IMR-90 (cell line): ENCODE results near the gene NPFFR2. TPM values are rescaled to one million over a fixed set of nuclear protein-coding genes. Genes with fewer than 3 reads are reported as not detected.

Source experiments
- ATAC-seq: fragments of 200-7000 bp; cut with Tn5 transposase; 2 replicates; pipeline ENCODE4 v1.9.1; 2020; ENCODE audit warnings: low read depth, mild to moderate bottlenecking, moderate library complexity
- BruUV-seq: library from RNA; stranded (reverse); fragments of 400-500 nt; replicated peaks from 2 replicates; lab custom pipeline; 2021; lab: Mats Ljungman, UMichigan
- CTCF ChIA-PET: fragments of 300-600 bp; formaldehyde crosslinking; extraction: SDS; loops from one replicate; lab custom pipeline; 2021; ENCODE audit warnings: antibody characterized with exemption; lab: Yijun Ruan, JAX
- POLR2A ChIA-PET: fragments of 300-600 bp; sonication (Branson Sonifier 250); formaldehyde crosslinking; loops from one replicate; lab custom pipeline; 2022; ENCODE audit warnings: antibody characterized with exemption; ENCODE audit not compliant: unreplicated experiment; lab: Charles Lee
- DNase-seq: peaks from one replicate; pipeline ENCODE4 v3.0.0; 2013
- H2AFZ ChIP-seq: replicated peaks from 2 replicates; pipeline ENCODE3; 2013; ENCODE audit warnings: low read length, mild to moderate bottlenecking; ENCODE audit not compliant: poor library complexity
- H2AK5ac ChIP-seq: 2 replicates; pipeline ENCODE4 v1.6.1; 2013; ENCODE audit warnings: low read depth, low read length, inconsistent platforms
- H2AK9ac ChIP-seq: replicated peaks from 2 replicates; pipeline ENCODE3; 2013; ENCODE audit warnings: mild to moderate bottlenecking, low read depth, low read length, moderate library complexity; ENCODE audit not compliant: poor library complexity
- H2BK120ac ChIP-seq: 2 replicates; pipeline ENCODE4 v1.6.1; 2013; ENCODE audit warnings: low read depth, low read length, inconsistent platforms
- H2BK15ac ChIP-seq: 3 replicates; pipeline ENCODE4 v1.6.1; 2013; ENCODE audit warnings: low read depth, low read length, inconsistent platforms
- H2BK20ac ChIP-seq: 2 replicates; pipeline ENCODE4 v1.6.1; 2013; ENCODE audit warnings: low read depth, mild to moderate bottlenecking, inconsistent platforms, low read length, moderate library complexity
- H2BK5ac ChIP-seq: 2 replicates; pipeline ENCODE4 v1.6.1; 2013; ENCODE audit warnings: mild to moderate bottlenecking, low read depth, low read length, inconsistent platforms; ENCODE audit not compliant: poor library complexity, severe bottlenecking
- H3K14ac ChIP-seq: replicated peaks from 2 replicates; pipeline ENCODE4 v1.6.1; 2013; ENCODE audit warnings: low read depth, low read length, inconsistent platforms
- H3K18ac ChIP-seq: 2 replicates; pipeline ENCODE4 v1.6.1; 2013; ENCODE audit warnings: low read depth, low read length, control low read depth
- H3K23ac ChIP-seq: 2 replicates; pipeline ENCODE4 v1.6.1; 2013; ENCODE audit warnings: low read depth, low read length, inconsistent platforms
- H3K27ac ChIP-seq: 2 replicates; pipeline ENCODE4 v1.5.1; 2013; ENCODE audit warnings: mild to moderate bottlenecking, control low read depth, low read length; ENCODE audit not compliant: insufficient read depth
- H3K27me3 ChIP-seq: 2 replicates; pipeline ENCODE4 v1.6.1; 2013; ENCODE audit warnings: low read length; ENCODE audit not compliant: control insufficient read depth, insufficient read depth
- H3K36me3 ChIP-seq: 2 replicates; pipeline ENCODE4 v1.6.1; 2013; ENCODE audit warnings: low read length, mixed read lengths; ENCODE audit not compliant: control insufficient read depth, insufficient read depth
- H3K4ac ChIP-seq: 2 replicates; pipeline ENCODE4 v1.6.1; 2013; ENCODE audit warnings: low read depth, low read length, inconsistent platforms
- H3K4me1 ChIP-seq: 2 replicates; pipeline ENCODE4 v1.6.1; 2013; ENCODE audit warnings: low read length, mixed read lengths; ENCODE audit not compliant: control insufficient read depth, insufficient read depth
- H3K4me2 ChIP-seq: 2 replicates; pipeline ENCODE4 v1.6.1; 2013; ENCODE audit warnings: low read depth, mild to moderate bottlenecking, control low read depth, low read length, moderate library complexity
- H3K4me3 ChIP-seq: 2 replicates; pipeline ENCODE4 v1.5.1; 2013; ENCODE audit warnings: low read depth, mild to moderate bottlenecking, control low read depth, low read length, moderate library complexity; ENCODE audit not compliant: insufficient read depth
- H3K56ac ChIP-seq: 2 replicates; pipeline ENCODE4 v1.6.1; 2013; ENCODE audit warnings: low read length, inconsistent platforms; ENCODE audit not compliant: insufficient read depth; ENCODE audit errors: extremely low read depth
- H3K79me1 ChIP-seq, 2 experiments: 2 replicates each; pipeline ENCODE4 v1.6.1; 2013; ENCODE audit warnings: low read length in 2 of 2, inconsistent platforms in 1 of 2, low read depth in 1 of 2
- H3K9ac ChIP-seq: 2 replicates; pipeline ENCODE4 v1.6.1; 2013; ENCODE audit warnings: low read depth, low read length, control low read depth
- H3K9me1 ChIP-seq: 2 replicates; pipeline ENCODE4 v1.6.1; 2013; ENCODE audit warnings: low read length, inconsistent platforms; ENCODE audit not compliant: insufficient read depth
- H3K9me3 ChIP-seq: 2 replicates; pipeline ENCODE4 v1.6.1; 2013; ENCODE audit warnings: low read length; ENCODE audit not compliant: control insufficient read depth, insufficient read depth
- H4K20me1 ChIP-seq: 2 replicates; pipeline ENCODE4 v1.6.1; 2013; ENCODE audit warnings: low read length, inconsistent platforms; ENCODE audit not compliant: insufficient read depth
- H4K5ac ChIP-seq: 2 replicates; pipeline ENCODE4 v1.6.1; 2013; ENCODE audit warnings: mild to moderate bottlenecking, low read depth, low read length, control low read depth
- H4K8ac ChIP-seq, 2 experiments: 2 replicates each; pipeline ENCODE4 v1.6.1; 2013; ENCODE audit warnings: low read depth in 2 of 2, low read length in 2 of 2, control low read depth in 1 of 2, inconsistent platforms in 1 of 2
- H4K91ac ChIP-seq: 2 replicates; pipeline ENCODE4 v1.6.1; 2013; ENCODE audit warnings: low read depth, low read length, inconsistent platforms; ENCODE audit not compliant: insufficient read depth
- BHLHE40 ChIP-seq: fragments of 150-350 bp; IDR thresholded peaks from 2 replicates; pipeline ENCODE4 v1.6.1; 2016; ENCODE audit warnings: mild to moderate bottlenecking, low read depth, low read length
- CEBPB ChIP-seq: IDR thresholded peaks from 2 replicates; pipeline ENCODE4 v1.6.1; 2012; ENCODE audit warnings: low read depth, low read length, improper control_type of control experiment
- CHD1 ChIP-seq: IDR thresholded peaks from 2 replicates; pipeline ENCODE4 v1.6.1; 2012; ENCODE audit warnings: low read depth, low read length, improper control_type of control experiment
- FOS ChIP-seq: fragments of 150-350 bp; IDR thresholded peaks from 2 replicates; pipeline ENCODE4 v1.6.1; 2016; ENCODE audit warnings: low read depth, low read length
- MAFK ChIP-seq: IDR thresholded peaks from 2 replicates; pipeline ENCODE4 v1.6.1; 2012; ENCODE audit warnings: low read depth, low read length, improper control_type of control experiment
- MAZ ChIP-seq: IDR thresholded peaks from 2 replicates; pipeline ENCODE4 v1.6.1; 2012; ENCODE audit warnings: low read depth, mild to moderate bottlenecking, low read length, improper control_type of control experiment, moderate library complexity, borderline replicate concordance
- MXI1 ChIP-seq: IDR thresholded peaks from 2 replicates; pipeline ENCODE4 v1.6.1; 2012; ENCODE audit warnings: low read depth, mild to moderate bottlenecking, low read length, moderate library complexity, borderline replicate concordance
- NFE2L2 ChIP-seq: fragments of 150-350 bp; IDR thresholded peaks from 2 replicates; pipeline ENCODE4 v1.6.1; 2016; ENCODE audit warnings: low read depth, mild to moderate bottlenecking, low read length
- POLR2A ChIP-seq: IDR thresholded peaks from 2 replicates; pipeline ENCODE4 v1.6.1; 2012; ENCODE audit warnings: mild to moderate bottlenecking, low read depth, low read length
- RAD21 ChIP-seq: IDR thresholded peaks from 2 replicates; pipeline ENCODE4 v1.6.1; 2012; ENCODE audit warnings: low read length, improper control_type of control experiment
- RCOR1 ChIP-seq: IDR thresholded peaks from 2 replicates; pipeline ENCODE4 v1.6.1; 2012; ENCODE audit warnings: mild to moderate bottlenecking, low read length, improper control_type of control experiment; ENCODE audit not compliant: insufficient replicate concordance
- RFX5 ChIP-seq: IDR thresholded peaks from 2 replicates; pipeline ENCODE4 v1.8.0; 2012; ENCODE audit warnings: low read depth, mild to moderate bottlenecking, low read length, moderate library complexity
- SMC3 ChIP-seq: fragments of 150-350 bp; IDR thresholded peaks from 2 replicates; pipeline ENCODE4 v1.6.1; 2016; ENCODE audit warnings: low read depth, mild to moderate bottlenecking, antibody characterized with exemption, low read length, moderate library complexity
- WGBS, 2 experiments: methylation state at CpG; one replicate each; pipeline versions ENCODE4 v1.1.5 to v1.1.7; 2013; ENCODE audit warnings: missing lambda C conversion rate in 2 of 2; ENCODE audit not compliant: insufficient read length in 1 of 2; ENCODE audit errors: extremely low coverage in 2 of 2; 5-methylcytosine and 5-hydroxymethylcytosine counted together
- dilution Hi-C: fragments of 300-500 bp; cut with HindIII; formaldehyde crosslinking; loops from one replicate; pipeline ENCODE4 v1.14.3; 2018; ENCODE audit warnings: low sequenced_read_pairs; ENCODE audit not compliant: unreplicated experiment
- in situ Hi-C: fragments of 300-500 bp; cut with MboI; formaldehyde crosslinking; loops from 3 replicates; pipeline ENCODE4 v1.14.3; 2019; ENCODE audit warnings: low sequenced_read_pairs, inconsistent platforms, mixed read lengths
- intact Hi-C: fragments of 100-400 bp; cut with micrococcal nuclease; formaldehyde crosslinking; loops from 2 replicates; pipeline ENCODE4 v1.10.0; 2022
- polyA plus RNA-seq, 3 experiments: library from polyadenylated mRNA; depleted of rRNA; stranded (reverse); fragments of >200 nt; gene quantifications; 2 replicates each; pipeline ENCODE4 v1.2.3, GENCODE V29; 2012; ENCODE audit warnings: low replicate concordance in 1 of 3
- total RNA-seq: library from RNA; depleted of rRNA; stranded (reverse); fragments of >200 nt; gene quantifications from 2 replicates; pipeline ENCODE4 v1.2.3, GENCODE V29; 2012
- TF ChIP-seq, protein P1 (sequence below): fragments of 150-350 bp; IDR thresholded peaks from 2 replicates; pipeline ENCODE4 v1.6.1; 2016; ENCODE audit warnings: low read depth, mild to moderate bottlenecking, low read length, moderate library complexity, borderline replicate concordance
- TF ChIP-seq, protein P2 (sequence below): fragments of 150-350 bp; IDR thresholded peaks from 2 replicates; pipeline ENCODE4 v1.6.1; 2017; ENCODE audit warnings: mild to moderate bottlenecking, antibody characterized with exemption, low read length, low read depth
- TF ChIP-seq, protein P3 (sequence below): conservative IDR thresholded peaks from 2 replicates; pipeline ENCODE4 v1.5.1; 2012; ENCODE audit warnings: mild to moderate bottlenecking, low read depth, low read length, improper control_type of control experiment

NPFFR2 gene
- total and polyA plus RNA-seq, 2 of the 4 experiments (the other 2 are of a cell fraction) = not detected

DNA sequence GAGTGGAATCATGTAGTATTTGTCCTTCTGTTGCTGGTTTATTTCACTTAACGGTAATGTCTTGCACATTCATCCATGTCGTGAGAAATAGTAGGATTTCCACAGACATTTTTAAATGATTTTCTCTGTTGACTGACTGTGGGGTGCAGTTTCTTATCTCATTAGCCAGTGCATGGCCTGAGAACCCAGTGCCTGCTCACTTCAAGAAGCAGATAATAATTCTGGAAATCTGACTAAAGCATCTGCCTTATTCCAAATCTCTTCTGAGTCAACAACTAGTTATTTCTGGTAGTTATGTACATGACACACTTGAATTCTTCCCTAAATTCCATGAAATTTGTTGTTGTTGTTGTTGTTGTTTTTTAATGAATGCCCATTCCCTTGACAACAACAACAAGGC is 77.6 kb downstream of the NPFFR2 start:
- H3K79me1 ChIP-seq = no peaks in the 10 kb centered on the region
- no peak overlapping the region for H2BK5ac ChIP-seq
- H3K14ac ChIP-seq = no peak overlapping the region
- in situ Hi-C loops (no loop called here), dilution Hi-C loops (no loop called here), intact Hi-C loops (no loop called here)
- no peak overlapping the region for H2AK5ac ChIP-seq
- no peak overlapping the region for H3K27ac ChIP-seq
- ChIA-PET POLR2A (no interaction called here), CTCF (interaction anchor here (0.6 kb wide), 1 partner anchor 244 kb away, joined by 3 read pairs; no protein-coding TSS in a partner anchor)
- H4K91ac ChIP-seq = no peak overlapping the region
- H3K9me1 ChIP-seq = no peaks in the 10 kb centered on the region
- no peaks in the 10 kb centered on the region for H3K4me1 ChIP-seq
- H3K4ac ChIP-seq = no peak overlapping the region
- no peak overlapping the region for H3K56ac ChIP-seq
- H4K8ac ChIP-seq = no peak overlapping the region
- H3K27me3 ChIP-seq = no peaks in the 10 kb centered on the region
- no peak overlapping the region for H3K18ac ChIP-seq
- TF ChIP-seq CHD1 (no peak), MXI1 (no peak), FOS (no peak), POLR2A (no peak), RCOR1 (no peak), NFE2L2 (no peak), SMC3 (no peak), MAZ (no peak), CEBPB (no peak), MAFK (no peak), RAD21 (no peak), RFX5 (no peak), BHLHE40 (no peak)
- TF ChIP-seq, protein P1, sequence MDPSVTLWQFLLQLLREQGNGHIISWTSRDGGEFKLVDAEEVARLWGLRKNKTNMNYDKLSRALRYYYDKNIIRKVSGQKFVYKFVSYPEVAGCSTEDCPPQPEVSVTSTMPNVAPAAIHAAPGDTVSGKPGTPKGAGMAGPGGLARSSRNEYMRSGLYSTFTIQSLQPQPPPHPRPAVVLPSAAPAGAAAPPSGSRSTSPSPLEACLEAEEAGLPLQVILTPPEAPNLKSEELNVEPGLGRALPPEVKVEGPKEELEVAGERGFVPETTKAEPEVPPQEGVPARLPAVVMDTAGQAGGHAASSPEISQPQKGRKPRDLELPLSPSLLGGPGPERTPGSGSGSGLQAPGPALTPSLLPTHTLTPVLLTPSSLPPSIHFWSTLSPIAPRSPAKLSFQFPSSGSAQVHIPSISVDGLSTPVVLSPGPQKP = no peak
- TF ChIP-seq, protein P2, sequence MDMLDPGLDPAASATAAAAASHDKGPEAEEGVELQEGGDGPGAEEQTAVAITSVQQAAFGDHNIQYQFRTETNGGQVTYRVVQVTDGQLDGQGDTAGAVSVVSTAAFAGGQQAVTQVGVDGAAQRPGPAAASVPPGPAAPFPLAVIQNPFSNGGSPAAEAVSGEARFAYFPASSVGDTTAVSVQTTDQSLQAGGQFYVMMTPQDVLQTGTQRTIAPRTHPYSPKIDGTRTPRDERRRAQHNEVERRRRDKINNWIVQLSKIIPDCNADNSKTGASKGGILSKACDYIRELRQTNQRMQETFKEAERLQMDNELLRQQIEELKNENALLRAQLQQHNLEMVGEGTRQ = no peak
- TF ChIP-seq, protein P3, sequence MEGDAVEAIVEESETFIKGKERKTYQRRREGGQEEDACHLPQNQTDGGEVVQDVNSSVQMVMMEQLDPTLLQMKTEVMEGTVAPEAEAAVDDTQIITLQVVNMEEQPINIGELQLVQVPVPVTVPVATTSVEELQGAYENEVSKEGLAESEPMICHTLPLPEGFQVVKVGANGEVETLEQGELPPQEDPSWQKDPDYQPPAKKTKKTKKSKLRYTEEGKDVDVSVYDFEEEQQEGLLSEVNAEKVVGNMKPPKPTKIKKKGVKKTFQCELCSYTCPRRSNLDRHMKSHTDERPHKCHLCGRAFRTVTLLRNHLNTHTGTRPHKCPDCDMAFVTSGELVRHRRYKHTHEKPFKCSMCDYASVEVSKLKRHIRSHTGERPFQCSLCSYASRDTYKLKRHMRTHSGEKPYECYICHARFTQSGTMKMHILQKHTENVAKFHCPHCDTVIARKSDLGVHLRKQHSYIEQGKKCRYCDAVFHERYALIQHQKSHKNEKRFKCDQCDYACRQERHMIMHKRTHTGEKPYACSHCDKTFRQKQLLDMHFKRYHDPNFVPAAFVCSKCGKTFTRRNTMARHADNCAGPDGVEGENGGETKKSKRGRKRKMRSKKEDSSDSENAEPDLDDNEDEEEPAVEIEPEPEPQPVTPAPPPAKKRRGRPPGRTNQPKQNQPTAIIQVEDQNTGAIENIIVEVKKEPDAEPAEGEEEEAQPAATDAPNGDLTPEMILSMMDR = no peak
- H3K4me2 ChIP-seq = no peak overlapping the region
- H3K9ac ChIP-seq = no peak overlapping the region
- no peak overlapping the region for H2BK120ac ChIP-seq
- no peak overlapping the region for H2AFZ ChIP-seq
- H2AK9ac ChIP-seq = no peak overlapping the region
- no peak overlapping the region for H4K5ac ChIP-seq
- ATAC-seq (no peak), DNase-seq (no peak)
- H3K4me3 ChIP-seq = no peak overlapping the region
- no peaks in the 10 kb centered on the region for H3K36me3 ChIP-seq
- H2BK15ac ChIP-seq = no peak overlapping the region
- BruUV-seq = no TSS peak
- H2BK20ac ChIP-seq = no peak overlapping the region
- H4K20me1 ChIP-seq = no peaks in the 10 kb centered on the region
- WGBS, 2 experiments = no CpG with 5 or more reads among the region's 2 CpGs
- no peak overlapping the region for H3K23ac ChIP-seq
- no peaks in the 10 kb centered on the region for H3K9me3 ChIP-seq
